Hepatic stellate cell (primary cell): ENCODE data around the gene KHDRBS1.
"Not testable (repeated sequence)": the region's sequence is repeated elsewhere in the genome, so short reads cannot be mapped to it uniquely, and the experiment has no call there.

Source experiments
- DNase-seq: peaks from one replicate; pipeline ENCODE4 v3.0.0; 2011; ENCODE audit warnings: low spot score

The KHDRBS1 gene, protein sequence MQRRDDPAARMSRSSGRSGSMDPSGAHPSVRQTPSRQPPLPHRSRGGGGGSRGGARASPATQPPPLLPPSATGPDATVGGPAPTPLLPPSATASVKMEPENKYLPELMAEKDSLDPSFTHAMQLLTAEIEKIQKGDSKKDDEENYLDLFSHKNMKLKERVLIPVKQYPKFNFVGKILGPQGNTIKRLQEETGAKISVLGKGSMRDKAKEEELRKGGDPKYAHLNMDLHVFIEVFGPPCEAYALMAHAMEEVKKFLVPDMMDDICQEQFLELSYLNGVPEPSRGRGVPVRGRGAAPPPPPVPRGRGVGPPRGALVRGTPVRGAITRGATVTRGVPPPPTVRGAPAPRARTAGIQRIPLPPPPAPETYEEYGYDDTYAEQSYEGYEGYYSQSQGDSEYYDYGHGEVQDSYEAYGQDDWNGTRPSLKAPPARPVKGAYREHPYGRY

GRCh38 chr1:32013386-32014198 is at the start of gene KHDRBS1:
TSS of gene KHDRBS1 (plus strand) at chr1:32013868. CDS start at chr1:32013996, 128 bp downstream.
- peak; percentile 100 for DNase-seq

DNA sequence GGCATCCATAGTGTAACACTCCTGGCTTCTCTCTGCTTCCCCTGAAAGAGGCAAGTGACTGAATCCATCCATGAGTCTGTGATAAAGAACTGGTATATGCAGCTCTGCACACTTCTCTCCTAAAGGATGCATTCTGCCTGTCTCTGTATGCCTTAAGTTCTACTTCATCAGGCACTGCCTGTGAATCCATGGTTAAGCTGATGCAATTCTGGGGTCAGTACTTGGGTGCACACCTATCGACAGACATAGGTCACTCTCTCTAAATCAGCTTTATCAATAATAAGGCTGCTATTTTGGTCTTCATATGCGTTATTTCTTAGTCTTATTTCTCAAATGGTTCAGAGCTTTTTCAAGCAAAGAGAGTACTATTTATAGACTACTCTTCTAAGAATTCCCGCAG is 42.8 kb upstream of the KHDRBS1 start:
- DNase-seq: no peak

GRCh38 chr1:31976401-31976800 is 37.3 kb upstream of the KHDRBS1 start:
- DNase-seq: no peak

- peak; percentile 60 for DNase-seq
These were observed 36.1 kb upstream of the KHDRBS1 start for GRCh38 chr1:31977385-31978131.

DNA sequence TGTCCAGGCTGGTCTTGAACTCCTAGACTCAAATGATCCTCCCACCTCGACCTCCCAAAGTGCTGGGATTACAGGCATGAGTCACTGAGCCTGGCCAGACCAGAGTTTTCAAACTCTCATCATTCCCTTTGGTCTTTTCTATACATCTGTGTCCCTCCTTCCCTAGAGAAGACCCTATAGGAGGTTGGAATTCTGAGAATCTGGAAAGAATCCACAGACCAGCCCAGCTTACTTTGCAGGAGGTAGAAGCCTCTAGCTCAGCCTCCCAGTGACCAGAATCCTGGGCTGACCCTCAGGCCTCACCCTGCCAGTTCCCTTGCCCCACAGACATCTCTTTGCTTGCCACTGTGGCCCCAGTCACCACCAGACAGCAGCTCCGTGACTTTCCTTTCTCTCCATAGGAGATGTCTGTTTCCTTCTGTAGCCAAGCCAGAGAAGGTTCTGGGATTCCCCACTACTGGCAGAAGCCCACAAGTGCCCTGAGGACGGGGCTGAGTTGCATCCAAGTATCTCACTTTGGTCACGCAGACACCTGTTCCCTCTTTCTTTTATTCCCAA is 34.7 kb upstream of the KHDRBS1 start:
- DNase-seq: no peak

GRCh38 chr1:31980835-31981455 is 32.7 kb upstream of the KHDRBS1 start:
- no peak for DNase-seq

DNA sequence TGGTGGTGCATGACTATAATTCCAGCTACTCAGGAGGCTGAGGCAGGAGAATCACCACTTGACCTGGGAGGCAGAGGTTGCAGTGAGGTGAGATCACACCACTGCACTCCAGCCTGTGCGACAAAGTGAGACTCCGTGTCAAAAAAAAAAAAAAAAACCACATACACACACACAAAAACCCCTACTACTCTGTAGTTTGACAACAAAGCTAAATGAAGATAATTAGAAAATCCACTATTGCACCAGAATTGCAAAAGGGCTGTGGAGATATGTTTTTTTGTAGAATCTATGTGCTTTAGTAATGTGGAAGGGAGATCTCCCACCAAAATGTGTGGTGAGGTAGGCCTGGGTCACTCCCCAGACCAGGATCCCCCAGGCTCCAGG is 32.2 kb upstream of the KHDRBS1 start:
- no peak for DNase-seq

DNA sequence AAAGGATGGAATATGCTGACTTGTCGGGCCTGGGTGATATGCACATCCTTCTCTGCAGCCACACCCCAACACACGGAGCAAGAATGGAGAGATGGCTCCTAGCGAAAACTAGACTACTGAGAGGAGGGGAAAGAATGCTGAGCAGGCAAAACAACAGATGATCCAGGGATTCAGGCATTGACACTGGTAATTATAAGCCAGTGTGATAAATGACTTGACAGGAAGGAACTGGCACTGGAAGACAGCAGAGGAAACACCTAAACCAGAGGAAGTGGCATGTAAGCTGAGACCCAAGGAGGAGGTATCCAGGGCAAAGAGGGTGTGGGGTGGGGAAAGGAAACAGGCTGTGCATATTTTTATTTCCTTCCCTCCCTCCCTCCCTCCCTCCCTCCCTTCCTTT is 31.7 kb upstream of the KHDRBS1 start:
- DNase-seq: no peak

- DNase-seq: no peak
These were observed 29.0 kb upstream of the KHDRBS1 start for GRCh38 chr1:31984419-31985347.

DNA sequence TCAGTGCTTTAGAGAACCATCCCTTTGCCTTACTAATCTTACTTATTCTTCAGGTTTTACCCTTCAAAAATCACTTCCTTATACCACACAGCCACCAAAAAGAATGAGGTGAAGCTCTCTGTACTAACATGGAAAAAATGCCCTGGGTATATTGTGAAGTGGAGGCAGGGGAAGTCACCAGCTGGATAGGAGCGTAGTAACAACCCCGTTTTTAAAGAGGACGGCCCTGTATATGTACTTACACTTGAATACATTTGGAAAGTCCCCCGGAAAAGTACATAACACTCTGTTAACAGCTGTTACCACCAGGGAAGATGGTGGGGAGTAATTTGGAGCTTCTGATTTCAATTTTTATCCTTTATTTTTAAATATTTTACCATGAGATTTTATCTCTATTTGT is 28.2 kb upstream of the KHDRBS1 start:
- no peak for DNase-seq

GRCh38 chr1:31987135-31987619 is 26.5 kb upstream of the KHDRBS1 start:
- DNase-seq: no peak

DNA sequence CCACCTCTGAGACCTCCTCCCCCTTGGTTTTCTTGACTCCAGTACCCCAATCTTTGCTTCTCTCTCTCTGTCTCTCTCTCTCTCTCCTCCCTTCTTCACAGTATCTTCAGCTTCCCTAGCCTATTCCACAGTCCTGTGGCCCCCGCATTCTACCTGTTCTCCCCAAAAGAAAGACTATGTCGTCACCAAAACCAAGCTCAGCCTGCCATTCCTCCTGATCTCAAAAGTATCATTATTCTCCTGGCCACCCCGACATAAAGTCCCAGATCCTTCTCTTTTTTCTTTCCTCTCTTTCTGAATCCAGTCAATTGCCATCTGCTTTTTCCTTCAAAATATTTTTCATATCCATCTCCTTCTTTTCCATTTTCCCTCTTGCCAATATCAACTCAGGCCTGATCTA is 23.7 kb upstream of the KHDRBS1 start:
- DNase-seq: no peak

DNA sequence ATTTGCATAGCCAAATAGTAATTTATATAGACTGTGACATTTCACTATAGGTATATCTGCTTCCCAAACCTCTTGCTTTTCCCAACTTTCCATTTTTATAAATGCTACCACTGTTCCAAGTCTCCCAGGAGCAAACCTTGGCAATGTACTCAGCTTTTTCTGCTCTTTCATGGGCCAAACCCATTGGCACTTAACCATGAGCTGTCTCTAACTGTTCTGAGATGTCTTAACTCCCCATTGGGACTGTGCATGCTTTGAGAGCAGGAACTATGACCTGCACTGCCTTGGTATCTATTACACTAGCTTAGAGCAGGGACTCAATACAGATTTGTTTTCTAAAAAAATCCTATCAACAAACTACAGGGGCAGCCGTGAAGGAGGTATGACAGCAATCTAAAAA is 22.5 kb upstream of the KHDRBS1 start:
- DNase-seq: no peak

DNA sequence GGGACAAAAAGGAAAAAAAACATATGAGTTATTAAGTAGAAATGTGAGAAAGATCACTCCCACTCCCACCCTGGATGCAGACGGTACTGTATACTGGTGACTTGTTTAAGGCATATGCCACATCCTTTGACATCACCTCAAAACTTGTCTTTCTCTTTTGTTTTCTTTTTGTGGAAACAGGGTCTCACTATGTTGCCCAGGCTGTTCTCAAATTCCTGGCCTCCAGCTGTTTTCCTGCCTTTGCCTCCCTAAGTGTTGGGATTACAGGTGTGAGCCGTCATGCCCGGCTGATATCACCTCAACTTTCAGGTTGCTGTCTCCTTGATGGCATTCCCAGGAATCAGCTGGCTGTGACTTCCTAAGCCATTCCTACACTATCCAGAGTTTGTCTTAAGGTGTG is 18.4 kb upstream of the KHDRBS1 start:
- no peak for DNase-seq

GRCh38 chr1:31996121-31996520 is 17.5 kb upstream of the KHDRBS1 start:
- not testable (repeated sequence) for DNase-seq

- no peak for DNase-seq
These were observed 11.8 kb upstream of the KHDRBS1 start for GRCh38 chr1:32001863-32002262.

GRCh38 chr1:32002285-32002684 is 11.4 kb upstream of the KHDRBS1 start:
- not testable (repeated sequence) for DNase-seq

DNA sequence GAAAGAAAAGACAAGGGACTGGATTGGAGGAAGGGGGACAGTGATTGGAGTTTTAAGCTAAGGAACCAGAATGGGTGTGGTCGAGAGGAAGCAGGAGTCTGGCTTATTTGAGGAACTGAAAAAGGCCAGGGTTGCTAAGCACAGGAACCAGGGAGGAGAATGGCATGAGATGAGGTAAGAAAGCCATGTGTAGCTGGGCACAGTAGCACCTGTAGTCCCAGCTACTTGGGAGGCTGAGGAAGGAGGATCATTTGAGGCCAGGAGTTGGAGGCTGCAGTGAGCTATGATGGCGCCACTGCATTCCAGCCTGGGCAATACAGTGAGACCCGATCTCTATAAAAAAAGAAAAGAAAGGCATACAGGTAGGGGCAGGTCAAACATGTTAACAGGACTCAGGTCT is 8.1 kb upstream of the KHDRBS1 start:
- no peak for DNase-seq

DNA sequence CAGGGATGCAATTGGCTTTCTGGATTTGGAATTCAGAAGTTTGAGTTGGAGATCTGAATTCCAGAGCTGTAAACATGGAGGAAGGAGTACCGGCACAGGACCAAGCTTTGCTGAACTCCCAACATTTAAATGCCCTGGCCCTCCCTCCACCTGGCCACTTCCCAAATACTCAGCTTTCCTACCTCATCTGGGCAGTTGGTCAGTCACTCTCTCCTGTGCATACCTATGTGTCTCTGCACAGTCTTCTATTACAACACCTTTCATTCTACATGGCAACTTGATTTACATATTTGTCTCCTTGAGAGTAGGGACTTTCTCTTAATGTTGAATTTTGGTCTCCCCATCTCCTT is 6.1 kb upstream of the KHDRBS1 start:
- DNase-seq: no peak

DNA sequence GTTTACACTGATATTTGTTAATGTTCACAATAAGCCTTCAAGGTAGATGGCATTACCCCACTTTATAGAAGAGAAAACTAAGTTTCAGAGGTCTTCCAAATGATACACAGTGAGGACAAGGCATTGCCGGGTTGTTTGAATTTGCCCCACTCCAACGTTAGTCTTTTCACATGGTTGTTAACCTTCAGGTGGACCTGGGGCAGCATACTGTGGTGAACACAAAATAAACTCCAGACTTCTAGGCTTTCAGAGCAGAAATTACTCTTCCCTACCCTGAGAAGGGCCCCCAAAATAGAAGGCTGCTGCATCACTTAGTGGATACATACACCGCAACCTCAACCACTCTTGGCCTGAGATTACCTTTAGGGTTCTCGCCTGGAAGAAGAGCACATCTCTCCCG is 3.4 kb upstream of the KHDRBS1 start:
- DNase-seq: no peak
